T follicular helper cell (primary cell): ENCODE results near the gene PROC.
A peak's percentile ranks its signal among the peaks of the same experiment; 100 is the strongest.

Experiments
- DNase-seq: peaks from one replicate; pipeline ENCODE4 v3.0.0-alpha.2; 2020; ENCODE audit warnings: low read depth

The PROC gene

DNA sequence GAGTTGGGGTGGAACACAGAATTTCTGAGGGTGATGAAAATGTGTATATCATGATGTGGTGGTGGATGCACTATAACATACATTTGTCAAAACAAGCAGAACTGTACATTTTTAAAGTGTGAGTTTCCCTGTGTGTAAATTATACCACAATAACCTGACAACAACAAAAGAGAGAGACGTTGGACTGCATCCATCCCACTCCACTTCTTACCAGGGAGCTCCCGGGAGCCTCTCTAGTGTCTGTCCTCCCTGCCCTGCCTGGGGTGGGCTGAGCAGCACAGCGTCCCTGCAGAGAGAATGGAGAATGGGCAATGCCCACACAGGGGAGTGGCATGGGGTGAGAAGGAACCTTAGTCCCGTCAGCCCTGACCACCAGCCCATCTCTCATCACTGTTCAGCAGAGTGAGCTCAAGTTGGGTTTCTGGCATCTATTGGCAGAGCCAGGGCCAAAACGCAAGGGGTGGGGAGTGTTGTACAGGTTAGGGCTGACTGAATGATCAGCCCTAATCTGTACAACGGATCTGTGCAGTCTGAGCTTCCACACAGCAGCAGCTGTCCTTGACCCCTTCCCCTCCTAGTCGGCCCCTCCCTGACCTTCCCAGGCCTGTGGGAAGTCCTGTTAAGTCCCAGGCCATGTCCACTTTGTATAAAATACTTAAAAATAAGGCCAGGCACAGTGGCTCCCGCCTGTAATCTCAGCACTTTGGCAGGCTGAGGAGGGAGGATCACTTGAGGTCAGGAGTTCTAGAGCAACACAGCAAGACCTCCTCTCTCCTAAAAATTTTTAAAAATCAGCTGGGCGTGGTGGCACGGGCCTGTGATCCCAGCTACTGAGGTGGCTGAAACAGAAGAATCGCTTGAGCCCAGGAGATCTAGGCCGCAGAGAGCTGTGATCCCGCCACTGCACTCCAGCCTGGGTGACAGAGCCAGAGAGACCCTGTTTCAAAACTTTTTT is 3.3 kb upstream of the PROC start:
- no peak for DNase-seq

DNA sequence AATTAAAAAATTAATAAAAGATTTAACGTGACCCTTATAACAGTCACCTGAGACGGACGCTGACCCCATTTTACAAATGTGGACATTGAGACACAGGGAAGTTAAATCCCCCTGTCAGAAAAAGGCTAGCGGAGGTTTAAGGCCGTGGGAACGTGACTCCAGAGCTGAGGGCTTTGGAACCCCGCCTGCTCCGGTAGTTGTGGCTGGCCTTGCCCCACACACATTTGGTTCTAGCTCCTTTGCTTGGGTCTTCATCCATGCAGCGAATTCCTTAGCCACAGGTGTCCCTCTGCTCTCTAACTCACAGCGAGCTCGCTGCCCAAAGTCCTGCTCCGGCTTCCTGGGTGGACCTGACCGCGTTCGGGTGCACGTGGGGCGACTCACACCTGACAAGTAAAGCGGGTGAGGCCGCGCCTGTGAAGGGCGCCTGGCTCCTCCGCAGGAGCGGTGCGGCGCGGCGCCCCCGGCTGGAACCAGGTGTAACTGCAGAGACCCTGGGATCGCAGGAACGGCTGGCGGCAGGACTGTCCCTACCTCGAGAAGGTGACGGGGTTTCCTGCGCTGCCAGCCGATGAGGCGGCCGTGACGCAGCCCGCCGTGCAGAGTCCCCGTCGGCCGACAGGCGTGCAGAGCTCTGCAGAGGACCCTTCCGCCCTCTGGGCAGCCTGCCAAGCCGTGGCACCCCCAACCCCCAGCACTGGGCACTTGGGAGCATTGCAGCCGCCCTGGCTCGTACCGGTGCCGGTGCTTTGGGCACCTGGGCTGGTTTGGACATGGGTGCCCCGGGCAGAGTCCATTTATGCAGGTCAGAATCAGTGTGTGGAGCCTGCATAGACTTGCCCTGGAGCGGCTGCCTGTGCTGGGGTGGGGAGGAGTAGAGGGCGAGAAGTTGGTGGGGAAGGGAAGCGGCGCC is 2.4 kb upstream of the PROC start:
- DNase-seq = peak; percentile 79

DNA sequence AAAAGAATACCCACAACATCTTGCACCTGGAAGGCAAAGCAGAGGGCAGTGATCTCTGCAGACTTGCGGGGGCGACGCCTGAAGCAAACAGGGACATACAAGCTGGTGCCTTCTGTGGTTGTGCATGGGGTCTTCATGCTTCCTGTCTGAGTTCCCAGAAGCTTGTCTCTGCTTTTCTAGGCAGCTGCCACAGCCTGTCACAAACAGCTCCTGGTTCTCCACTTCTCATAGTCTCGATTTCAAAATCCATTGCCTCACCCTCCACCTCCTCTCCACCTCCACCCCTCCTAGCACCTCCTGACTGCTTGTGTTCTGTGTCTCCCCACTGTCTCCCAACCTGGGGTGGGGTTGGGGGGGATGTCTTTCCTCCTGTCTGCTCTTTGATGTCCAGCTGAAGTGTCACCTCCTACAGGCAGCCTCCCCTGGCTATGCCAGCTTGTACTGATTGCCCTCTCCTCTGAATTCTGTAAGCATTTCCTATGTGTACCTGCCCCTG is 1.7 kb upstream of the PROC start:
- DNase-seq = no peak

DNA sequence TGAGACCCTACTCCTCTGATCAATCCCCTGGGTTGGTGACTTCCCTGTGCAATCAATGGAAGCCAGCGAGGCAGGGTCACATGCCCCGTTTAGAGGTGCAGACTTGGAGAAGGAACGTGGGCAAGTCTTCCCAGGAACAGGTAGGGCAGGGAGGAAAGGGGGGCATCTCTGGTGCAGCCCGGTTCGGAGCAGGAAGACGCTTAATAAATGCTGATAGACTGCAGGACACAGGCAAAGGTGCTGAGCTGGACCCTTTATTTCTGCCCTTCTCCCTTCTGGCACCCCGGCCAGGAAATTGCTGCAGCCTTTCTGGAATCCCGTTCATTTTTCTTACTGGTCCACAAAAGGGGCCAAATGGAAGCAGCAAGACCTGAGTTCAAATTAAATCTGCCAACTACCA is 821 bp upstream of the PROC start:
- DNase-seq = no peak

DNA sequence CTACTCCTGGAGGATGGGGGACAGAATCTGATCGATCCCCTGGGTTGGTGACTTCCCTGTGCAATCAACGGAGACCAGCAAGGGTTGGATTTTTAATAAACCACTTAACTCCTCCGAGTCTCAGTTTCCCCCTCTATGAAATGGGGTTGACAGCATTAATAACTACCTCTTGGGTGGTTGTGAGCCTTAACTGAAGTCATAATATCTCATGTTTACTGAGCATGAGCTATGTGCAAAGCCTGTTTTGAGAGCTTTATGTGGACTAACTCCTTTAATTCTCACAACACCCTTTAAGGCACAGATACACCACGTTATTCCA is 844 bp downstream of the PROC start:
- no peak for DNase-seq

DNA sequence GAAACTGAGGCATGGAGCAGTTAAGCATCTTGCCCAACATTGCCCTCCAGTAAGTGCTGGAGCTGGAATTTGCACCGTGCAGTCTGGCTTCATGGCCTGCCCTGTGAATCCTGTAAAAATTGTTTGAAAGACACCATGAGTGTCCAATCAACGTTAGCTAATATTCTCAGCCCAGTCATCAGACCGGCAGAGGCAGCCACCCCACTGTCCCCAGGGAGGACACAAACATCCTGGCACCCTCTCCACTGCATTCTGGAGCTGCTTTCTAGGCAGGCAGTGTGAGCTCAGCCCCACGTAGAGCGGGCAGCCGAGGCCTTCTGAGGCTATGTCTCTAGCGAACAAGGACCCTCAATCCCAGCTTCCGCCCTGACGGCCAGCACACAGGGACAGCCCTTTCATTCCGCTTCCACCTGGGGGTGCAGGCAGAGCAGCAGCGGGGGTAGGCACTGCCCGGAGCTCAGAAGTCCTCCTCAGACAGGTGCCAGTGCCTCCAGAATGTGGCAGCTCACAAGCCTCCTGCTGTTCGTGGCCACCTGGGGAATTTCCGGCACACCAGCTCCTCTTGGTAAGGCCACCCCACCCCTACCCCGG is 1.3 kb downstream of the PROC start:
- DNase-seq = no peak

DNA sequence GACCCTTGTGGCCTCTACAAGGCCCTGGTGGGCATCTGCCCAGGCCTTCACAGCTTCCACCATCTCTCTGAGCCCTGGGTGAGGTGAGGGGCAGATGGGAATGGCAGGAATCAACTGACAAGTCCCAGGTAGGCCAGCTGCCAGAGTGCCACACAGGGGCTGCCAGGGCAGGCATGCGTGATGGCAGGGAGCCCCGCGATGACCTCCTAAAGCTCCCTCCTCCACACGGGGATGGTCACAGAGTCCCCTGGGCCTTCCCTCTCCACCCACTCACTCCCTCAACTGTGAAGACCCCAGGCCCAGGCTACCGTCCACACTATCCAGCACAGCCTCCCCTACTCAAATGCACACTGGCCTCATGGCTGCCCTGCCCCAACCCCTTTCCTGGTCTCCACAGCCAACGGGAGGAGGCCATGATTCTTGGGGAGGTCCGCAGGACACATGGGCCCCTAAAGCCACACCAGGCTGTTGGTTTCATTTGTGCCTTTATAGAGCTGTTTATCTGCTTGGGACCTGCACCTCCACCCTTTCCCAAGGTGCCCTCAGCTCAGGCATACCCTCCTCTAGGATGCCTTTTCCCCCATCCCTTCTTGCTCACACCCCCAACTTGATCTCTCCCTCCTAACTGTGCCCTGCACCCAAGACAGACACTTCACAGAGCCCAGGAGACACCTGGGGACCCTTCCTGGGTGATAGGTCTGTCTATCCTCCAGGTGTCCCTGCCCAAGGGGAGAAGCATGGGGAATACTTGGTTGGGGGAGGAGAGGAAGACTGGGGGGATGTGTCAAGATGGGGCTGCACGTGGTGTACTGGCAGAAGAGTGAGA is 2.0 kb downstream of the PROC start:
- no peak for DNase-seq

DNA sequence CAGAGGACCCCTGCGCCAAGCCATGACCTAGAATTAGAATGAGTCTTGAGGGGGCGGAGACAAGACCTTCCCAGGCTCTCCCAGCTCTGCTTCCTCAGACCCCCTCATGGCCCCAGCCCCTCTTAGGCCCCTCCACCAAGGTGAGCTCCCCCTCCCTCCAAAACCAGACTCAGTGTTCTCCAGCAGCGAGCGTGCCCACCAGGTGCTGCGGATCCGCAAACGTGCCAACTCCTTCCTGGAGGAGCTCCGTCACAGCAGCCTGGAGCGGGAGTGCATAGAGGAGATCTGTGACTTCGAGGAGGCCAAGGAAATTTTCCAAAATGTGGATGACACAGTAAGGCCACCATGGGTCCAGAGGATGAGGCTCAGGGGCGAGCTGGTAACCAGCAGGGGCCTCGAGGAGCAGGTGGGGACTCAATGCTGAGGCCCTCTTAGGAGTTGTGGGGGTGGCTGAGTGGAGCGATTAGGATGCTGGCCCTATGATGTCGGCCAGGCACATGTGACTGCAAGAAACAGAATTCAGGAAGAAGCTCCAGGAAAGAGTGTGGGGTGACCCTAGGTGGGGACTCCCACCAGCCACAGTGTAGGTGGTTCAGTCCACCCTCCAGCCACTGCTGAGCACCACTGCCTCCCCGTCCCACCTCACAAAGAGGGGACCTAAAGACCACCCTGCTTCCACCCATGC is 3.0 kb downstream of the PROC start:
- no peak for DNase-seq

DNA sequence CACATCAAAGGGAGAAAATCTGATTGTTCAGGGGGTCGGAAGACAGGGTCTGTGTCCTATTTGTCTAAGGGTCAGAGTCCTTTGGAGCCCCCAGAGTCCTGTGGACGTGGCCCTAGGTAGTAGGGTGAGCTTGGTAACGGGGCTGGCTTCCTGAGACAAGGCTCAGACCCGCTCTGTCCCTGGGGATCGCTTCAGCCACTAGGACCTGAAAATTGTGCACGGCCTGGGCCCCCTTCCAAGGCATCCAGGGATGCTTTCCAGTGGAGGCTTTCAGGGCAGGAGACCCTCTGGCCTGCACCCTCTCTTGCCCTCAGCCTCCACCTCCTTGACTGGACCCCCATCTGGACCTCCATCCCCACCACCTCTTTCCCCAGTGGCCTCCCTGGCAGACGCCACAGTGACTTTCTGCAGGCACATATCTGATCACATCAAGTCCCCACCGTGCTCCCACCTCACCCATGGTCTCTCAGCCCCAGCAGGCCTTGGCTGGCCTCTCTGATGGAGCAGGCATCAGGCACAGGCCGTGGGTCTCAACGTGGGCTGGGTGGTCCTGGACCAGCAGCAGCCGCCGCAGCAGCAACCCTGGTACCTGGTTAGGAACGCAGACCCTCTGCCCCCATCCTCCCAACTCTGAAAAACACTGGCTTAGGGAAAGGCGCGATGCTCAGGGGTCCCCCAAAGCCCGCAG is 3.8 kb downstream of the PROC start:
- DNase-seq = no peak

DNA sequence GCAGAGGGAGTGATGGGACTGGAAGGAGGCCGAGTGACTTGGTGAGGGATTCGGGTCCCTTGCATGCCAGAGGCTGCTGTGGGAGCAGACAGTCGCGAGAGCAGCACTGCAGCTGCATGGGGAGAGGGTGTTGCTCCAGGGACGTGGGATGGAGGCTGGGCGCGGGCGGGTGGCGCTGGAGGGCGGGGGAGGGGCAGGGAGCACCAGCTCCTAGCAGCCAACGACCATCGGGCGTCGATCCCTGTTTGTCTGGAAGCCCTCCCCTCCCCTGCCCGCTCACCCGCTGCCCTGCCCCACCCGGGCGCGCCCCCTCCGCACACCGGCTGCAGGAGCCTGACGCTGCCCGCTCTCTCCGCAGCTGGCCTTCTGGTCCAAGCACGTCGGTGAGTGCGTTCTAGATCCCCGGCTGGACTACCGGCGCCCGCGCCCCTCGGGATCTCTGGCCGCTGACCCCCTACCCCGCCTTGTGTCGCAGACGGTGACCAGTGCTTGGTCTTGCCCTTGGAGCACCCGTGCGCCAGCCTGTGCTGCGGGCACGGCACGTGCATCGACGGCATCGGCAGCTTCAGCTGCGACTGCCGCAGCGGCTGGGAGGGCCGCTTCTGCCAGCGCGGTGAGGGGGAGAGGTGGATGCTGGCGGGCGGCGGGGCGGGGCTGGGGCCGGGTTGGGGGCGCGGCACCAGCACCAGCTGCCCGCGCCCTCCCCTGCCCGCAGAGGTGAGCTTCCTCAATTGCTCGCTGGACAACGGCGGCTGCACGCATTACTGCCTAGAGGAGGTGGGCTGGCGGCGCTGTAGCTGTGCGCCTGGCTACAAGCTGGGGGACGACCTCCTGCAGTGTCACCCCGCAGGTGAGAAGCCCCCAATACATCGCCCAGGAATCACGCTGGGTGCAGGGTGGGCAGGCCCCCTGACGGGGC is 4.6 kb downstream of the PROC start:
- DNase-seq = no peak

DNA sequence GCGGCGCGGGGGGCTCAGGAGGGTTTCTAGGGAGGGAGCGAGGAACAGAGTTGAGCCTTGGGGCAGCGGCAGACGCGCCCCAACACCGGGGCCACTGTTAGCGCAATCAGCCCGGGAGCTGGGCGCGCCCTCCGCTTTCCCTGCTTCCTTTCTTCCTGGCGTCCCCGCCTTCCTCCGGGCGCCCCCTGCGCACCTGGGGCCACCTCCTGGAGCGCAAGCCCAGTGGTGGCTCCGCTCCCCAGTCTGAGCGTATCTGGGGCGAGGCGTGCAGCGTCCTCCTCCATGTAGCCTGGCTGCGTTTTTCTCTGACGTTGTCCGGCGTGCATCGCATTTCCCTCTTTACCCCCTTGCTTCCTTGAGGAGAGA is 5.2 kb downstream of the PROC start:
- no peak for DNase-seq

DNA sequence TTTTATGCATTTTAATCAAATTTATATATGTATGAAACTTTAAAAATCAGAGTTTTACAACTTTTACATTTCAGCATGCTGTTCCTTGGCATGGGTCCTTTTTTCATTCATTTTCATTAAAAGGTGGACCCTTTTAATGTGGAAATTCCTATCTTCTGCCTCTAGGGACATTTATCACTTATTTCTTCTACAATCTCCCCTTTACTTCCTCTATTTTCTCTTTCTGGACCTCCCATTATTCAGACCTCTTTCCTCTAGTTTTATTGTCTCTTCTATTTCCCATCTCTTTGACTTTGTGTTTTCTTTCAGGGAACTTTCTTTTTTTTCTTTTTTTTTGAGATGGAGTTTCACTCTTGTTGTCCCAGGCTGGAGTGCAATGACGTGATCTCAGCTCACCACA is 5.7 kb downstream of the PROC start:
- DNase-seq = no peak

DNA sequence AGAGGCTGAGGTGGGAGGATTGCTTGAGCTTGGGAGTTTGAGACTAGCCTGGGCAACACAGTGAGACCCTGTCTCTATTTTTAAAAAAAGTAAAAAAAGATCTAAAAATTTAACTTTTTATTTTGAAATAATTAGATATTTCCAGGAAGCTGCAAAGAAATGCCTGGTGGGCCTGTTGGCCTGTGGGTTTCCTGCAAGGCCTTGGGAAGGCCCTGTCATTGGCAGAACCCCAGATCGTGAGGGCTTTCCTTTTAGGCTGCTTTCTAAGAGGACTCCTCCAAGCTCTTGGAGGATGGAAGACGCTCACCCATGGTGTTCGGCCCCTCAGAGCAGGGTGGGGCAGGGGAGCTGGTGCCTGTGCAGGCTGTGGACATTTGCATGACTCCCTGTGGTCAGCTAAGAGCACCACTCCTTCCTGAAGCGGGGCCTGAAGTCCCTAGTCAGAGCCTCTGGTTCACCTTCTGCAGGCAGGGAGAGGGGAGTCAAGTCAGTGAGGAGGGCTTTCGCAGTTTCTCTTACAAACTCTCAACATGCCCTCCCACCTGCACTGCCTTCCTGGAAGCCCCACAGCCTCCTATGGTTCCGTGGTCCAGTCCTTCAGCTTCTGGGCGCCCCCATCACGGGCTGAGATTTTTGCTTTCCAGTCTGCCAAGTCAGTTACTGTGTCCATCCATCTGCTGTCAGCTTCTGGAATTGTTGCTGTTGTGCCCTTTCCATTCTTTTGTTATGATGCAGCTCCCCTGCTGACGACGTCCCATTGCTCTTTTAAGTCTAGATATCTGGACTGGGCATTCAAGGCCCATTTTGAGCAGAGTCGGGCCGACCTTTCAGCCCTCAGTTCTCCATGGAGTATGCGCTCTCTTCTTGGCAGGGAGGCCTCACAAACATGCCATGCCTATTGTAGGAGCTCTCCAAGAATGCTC is 6.6 kb downstream of the PROC start:
- no peak for DNase-seq

DNA sequence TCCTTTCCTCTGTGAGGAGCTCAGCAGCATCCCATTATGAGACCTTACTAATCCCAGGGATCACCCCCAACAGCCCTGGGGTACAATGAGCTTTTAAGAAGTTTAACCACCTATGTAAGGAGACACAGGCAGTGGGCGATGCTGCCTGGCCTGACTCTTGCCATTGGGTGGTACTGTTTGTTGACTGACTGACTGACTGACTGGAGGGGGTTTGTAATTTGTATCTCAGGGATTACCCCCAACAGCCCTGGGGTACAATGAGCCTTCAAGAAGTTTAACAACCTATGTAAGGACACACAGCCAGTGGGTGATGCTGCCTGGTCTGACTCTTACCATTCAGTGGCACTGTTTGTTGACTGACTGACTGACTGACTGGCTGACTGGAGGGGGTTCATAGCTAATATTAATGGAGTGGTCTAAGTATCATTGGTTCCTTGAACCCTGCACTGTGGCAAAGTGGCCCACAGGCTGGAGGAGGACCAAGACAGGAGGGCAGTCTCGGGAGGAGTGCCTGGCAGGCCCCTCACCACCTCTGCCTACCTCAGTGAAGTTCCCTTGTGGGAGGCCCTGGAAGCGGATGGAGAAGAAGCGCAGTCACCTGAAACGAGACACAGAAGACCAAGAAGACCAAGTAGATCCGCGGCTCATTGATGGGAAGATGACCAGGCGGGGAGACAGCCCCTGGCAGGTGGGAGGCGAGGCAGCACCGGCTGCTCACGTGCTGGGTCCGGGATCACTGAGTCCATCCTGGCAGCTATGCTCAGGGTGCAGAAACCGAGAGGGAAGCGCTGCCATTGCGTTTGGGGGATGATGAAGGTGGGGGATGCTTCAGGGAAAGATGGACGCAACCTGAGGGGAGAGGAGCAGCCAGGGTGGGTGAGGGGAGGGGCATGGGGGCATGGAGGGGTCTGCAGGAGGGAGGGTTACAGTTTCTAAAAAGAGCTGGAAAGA is 7.6 kb downstream of the PROC start:
- no peak for DNase-seq

DNA sequence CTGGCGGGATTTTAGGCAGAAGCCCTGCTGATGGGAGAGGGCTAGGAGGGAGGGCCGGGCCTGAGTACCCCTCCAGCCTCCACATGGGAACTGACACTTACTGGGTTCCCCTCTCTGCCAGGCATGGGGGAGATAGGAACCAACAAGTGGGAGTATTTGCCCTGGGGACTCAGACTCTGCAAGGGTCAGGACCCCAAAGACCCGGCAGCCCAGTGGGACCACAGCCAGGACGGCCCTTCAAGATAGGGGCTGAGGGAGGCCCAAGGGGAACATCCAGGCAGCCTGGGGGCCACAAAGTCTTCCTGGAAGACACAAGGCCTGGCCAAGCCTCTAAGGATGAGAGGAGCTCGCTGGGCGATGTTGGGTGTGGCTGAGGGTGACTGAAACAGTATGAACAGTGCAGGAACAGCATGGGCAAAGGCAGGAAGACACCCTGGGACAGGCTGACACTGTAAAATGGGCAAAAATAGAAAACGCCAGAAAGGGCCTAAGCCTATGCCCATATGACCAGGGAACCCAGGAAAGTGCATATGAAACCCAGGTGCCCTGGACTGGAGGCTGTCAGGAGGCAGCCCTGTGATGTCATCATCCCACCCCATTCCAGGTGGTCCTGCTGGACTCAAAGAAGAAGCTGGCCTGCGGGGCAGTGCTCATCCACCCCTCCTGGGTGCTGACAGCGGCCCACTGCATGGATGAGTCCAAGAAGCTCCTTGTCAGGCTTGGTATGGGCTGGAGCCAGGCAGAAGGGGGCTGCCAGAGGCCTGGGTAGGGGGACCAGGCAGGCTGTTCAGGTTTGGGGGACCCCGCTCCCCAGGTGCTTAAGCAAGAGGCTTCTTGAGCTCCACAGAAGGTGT is 8.5 kb downstream of the PROC start:
- no peak for DNase-seq
